Measurements from ENCODE around the gene ATP2A3.
"Not testable (repeated sequence)": the region's sequence is repeated elsewhere in the genome, so short reads cannot be mapped to it uniquely, and the experiment has no call there.

The ATP2A3 gene

GRCh38 chr17:3991699-3992098 lies 27.5 kb upstream of the ATP2A3 start:
- DNase-seq (ENCODE audit: low spot score) = not testable (repeated sequence)

DNA sequence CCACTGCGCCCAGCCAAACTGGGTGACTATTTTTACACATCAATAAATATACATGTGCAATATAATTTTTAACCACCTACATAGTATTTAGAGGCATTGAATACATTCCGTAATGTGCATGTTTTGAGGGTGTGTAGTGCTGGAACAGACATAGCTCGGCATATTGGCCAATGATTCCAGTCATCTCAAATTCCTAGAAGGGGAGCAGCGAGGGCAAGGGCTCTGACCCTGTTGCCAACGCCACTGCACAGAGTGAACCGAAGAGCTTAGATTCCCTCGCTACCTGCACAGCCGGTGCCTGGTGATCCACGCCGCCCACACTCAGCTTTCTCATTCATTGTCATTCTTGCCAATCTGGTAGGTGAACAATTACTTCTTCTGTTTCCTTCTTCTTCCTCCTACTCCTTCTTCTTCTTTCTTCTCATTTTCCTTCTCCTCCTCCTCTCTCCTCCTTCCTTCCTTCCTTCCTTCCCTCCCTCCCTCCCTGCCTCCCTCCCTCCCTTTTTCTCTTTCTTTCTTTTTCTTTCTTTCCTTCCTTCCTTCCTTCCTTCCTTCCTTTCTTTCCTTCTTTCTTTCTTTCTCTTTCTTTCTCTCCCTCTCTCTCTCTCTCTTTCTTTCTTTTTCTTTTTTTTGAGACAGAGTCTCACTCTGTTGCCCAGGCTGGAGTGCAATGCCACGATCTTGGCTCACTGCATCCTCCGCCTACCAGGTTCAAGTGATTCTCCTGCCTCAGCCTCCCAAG lies 26.3 kb upstream of the ATP2A3 start:
- no peak for DNase-seq (ENCODE audit: low spot score)

DNA sequence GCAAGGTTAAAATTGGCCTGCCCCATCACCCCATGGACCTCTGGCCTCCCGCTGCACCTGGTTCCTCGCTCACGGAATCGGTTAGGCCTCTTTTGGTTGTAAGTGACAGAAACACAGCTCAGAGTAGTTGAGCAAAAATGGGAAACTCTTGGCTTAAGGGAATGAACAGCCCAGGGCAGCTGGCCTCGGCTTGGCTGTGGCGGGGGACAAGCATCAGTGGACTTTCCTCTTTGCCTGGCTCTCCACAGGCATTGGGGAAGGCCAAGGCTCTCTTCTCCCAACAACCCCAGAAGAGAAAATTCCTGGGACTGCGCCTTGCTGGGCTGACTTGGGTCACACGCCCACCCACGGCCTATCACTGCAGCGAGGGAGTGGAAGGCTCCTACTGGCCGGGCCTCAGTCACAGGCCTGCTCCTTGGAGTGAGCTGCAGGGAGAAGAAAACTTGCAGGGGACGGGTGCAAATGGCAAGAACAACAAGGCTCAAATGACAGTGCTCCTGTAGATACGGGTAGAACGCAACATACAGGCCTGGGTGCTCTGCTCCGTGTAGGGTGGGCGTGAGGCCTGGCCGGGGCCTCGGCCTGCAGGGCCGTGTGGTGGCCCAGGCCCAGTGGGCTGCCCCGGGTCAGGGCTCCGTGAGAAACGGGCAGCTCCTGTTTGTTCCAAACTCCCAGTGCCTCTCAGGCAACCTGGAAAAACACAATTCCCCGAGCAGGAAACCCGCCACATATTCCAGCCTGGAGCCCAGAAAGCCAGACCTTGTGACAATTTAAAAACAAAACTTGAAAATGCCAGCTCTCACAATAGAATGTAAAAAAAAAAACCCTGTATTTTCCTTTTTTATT lies 25.0 kb upstream of the ATP2A3 start:
- no peak for DNase-seq (ENCODE audit: low spot score)

DNA sequence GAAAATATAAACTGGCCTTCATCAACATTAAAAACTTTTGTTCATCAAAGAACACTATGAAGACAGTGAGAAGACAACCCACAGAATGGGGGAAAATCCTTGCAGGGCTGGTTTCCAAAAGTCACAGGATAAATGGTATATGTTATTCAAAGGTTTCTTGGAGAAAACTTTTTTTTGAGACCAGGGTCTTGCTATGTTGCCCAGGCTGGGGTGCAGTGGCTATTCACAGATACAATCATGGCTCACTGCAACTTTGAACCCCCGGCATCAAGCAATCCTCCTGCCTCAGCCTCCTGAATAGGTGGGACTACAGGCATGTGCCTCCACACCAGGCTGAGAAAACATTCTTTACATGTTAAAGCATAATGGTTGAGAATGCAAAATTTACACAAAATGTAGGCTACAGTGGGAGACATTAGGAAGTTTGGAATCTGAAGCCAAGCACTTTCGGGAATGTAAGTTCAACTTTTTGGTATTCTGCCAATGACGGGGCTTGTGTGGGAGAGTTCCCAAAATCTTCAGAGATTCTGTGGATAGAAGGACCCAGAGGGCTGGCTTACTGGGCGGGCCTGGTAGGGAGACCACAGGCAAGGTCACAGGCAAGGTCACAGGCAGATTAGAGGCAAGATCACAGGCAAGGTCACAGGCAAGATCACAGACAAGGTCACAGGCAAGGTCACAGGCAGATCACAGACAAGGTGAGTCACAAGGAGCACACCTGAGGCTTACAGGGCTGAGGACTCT lies 24.2 kb upstream of the ATP2A3 start:
- no peak for DNase-seq (ENCODE audit: low spot score)

- no peak for DNase-seq (ENCODE audit: low spot score)
Measured at GRCh38 chr17:3986939-3987335, 22.7 kb upstream of the ATP2A3 start.

GRCh38 chr17:3986270-3986938 lies 22.2 kb upstream of the ATP2A3 start:
- DNase-seq (ENCODE audit: low spot score) = no peak

GRCh38 chr17:3985846-3986245 lies 21.6 kb upstream of the ATP2A3 start:
- no peak for DNase-seq (ENCODE audit: low spot score)

DNA sequence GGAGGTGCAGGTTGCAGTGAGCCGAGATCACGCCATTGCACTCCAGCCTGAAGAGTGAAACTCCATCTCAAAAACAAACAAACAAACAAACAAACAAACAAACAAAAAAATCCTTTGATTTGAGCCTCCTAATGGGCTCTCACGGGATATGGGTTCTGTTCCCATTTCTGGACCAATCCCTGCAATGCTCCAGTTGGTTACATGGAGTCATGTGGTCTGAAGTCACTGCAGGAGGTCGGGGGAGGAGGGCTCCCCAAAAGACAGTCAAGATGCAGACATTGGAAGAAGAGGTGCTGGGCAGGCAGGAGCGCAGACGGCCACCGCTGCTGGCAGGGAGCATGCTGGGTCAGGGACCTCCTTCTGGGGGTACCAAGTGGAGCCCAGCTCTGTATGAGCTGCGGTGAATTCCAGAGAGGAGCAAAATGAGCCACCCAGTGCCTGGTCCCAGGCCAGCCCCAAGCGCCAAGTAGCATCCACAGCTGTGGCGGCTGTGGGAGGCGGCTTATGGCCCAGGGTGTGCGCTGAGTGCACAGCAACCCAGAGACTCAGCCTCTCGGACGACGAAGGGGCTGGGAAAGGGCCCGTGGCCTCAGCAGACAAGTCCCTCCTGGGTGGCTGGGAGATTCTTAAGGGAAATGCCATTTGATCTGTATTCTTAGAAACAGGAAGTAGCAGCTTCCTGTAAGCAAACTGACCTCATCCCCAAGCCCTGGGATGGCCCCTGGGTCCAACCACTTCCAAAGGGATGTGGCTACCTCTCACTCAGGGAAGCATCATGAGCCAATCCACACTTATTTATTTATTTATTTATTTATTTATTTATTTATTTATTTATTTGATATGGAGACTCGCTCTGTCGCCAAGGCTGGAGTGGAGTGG lies 19.6 kb upstream of the ATP2A3 start:
- DNase-seq (ENCODE audit: low spot score) = no peak

GRCh38 chr17:3982541-3983017 lies 18.3 kb upstream of the ATP2A3 start:
- no peak for DNase-seq (ENCODE audit: low spot score)

- no peak for DNase-seq (ENCODE audit: low spot score)
Measured at GRCh38 chr17:3982113-3982512, 17.9 kb upstream of the ATP2A3 start.

- DNase-seq (ENCODE audit: low spot score) = no peak
Measured at GRCh38 chr17:3981455-3981854, 17.2 kb upstream of the ATP2A3 start.

DNA sequence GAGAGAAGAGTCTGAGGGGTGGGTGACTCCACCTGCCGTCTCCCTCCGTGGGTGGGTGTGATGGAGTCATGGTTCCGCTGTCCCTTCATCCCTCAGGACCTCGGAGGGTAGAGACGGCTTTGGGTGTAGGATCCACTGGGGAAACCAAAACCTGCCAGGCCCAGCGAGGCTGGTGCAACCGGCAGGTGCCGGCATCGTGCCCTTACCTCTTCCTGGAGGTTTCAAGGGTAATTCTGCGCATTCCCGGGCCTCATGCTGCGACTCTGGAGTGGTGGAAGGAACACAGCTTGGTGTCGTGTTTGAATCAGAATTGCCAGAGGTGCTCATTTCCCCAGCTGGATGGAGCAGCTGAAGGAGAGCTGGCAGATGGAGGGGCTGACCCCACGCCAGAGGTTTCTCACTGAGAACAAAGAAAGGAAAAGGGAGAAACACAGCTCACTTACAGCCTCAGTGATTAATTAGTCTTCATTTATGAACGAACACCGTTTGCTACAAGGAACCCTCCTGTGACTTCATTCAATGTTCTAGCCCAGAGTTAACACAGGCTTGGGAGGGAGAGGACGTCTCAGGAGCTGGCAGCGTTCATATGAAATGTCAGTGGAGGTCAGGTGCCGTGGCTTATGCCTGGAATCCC lies 16.3 kb upstream of the ATP2A3 start:
- DNase-seq (ENCODE audit: low spot score) = no peak

DNA sequence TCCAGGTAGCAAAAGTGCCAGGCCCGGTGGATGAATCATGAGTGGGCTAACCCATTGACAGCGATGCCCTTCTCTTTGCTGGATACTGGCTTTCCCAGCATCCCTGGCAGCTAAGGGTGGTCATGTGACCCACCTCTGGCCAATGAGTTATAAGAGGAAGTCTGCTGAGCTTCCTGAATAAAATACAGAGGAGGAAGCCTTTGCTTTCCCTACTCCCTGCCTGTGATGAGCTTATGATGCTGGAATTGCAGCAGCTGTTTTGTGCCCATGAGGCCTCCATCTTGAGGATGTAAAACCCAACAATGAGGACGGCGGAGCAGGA lies 15.0 kb upstream of the ATP2A3 start:
- DNase-seq (ENCODE audit: low spot score) = no peak

DNA sequence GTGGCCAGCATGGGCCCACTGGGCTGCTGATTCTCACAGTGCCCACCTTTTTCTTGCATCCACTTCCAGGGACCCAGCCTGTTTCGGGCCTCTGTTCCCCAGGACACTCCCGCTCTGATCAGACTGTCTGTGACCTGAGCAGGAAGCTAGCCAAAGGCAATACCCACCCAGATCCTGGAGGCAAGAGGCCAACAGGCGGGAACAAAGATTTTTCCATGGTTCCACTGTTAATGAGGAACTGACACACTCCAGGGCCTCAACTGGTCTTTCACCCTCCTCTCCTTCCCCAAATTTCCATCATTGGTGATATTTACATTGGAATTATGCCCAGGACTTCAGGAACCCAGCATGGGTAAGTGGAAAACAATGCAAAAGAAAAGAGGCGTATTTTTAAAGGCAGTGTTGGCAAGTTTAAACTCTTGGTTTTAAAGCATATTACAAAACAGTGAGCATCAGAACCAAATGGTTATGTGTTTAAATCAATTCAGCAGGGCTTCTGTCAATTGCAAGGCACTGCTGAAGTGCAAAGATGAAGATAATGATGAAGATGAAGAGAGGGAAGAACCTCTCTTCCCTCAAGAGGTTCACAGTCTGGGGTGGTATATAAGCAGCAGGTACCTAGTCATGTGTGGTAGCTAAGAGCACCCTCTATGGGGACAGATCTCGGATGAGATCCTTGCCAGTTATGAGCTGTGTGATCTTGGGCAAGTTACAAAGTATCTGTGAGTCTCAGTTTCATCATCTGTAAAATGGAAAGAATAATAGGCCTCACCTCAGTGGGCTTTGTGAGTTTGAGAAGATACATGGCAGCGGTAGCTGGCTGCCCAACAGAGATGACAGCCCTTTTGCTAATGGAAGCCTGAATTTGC lies 14.4 kb upstream of the ATP2A3 start:
- no peak for DNase-seq (ENCODE audit: low spot score)

GRCh38 chr17:3977387-3977786 lies 13.2 kb upstream of the ATP2A3 start:
- DNase-seq (ENCODE audit: low spot score) = no peak

DNA sequence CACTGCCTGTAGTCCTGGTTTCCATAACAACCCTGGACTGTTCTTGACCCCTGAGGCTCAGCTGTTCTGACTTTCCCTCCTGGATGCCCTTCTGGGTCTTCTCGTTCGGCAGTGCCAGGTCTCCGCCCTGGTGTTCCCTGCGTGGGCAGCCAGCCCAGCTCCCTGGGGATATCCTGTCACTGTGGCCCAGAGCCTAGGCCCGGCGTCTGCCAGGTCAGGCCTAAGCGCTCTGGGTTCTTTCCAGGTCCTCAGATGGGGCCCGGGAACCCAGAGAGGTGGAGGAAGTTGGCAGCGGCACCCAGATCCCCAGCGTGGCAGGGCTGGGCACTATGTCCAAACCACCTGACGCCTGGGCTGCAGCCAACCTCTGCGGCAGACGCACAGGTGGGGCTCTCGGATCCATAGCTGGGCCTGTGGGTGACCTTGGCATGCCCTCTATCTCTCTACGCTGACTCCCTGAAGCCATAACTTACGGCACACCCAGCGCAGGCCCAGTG lies 12.5 kb upstream of the ATP2A3 start:
- no peak for DNase-seq (ENCODE audit: low spot score)

GRCh38 chr17:3974980-3975379 lies 10.7 kb upstream of the ATP2A3 start:
- no peak for DNase-seq (ENCODE audit: low spot score)

- no peak for DNase-seq (ENCODE audit: low spot score)
Measured at GRCh38 chr17:3974138-3974687, 10.0 kb upstream of the ATP2A3 start.

- DNase-seq (ENCODE audit: low spot score) = no peak
Measured at GRCh38 chr17:3973495-3974137, 9.4 kb upstream of the ATP2A3 start.

Data from activated CD4-positive, alpha-beta T cell treated with anti-CD3 and anti-CD28 coated beads, Interleukin-2, Interleukin-4, amounts not matched to agents 100 ng/mL and 50 ng/mL, durations not matched to agents 16 hours and 8 hours (primary cell).